HCT116 (cell line): ENCODE data around the gene PARP8. TPM values are rescaled to one million over a fixed set of nuclear protein-coding genes. Genes with fewer than 3 reads are reported as not detected.

Experiments
- ATAC-seq: fragments of 200-7000 bp; cut with Tn5 transposase; 2 replicates; pipeline ENCODE4 v1.9.1; 2020; ENCODE audit warnings: mild to moderate bottlenecking, moderate library complexity
- BruUV-seq: library from RNA; stranded (reverse); fragments of 400-500 nt; replicated peaks from 2 replicates; lab custom pipeline; 2021; lab: Mats Ljungman, UMichigan
- CTCF ChIA-PET: fragments of 300-600 bp; sonication (Branson Sonifier 250); formaldehyde crosslinking; loops from one replicate; lab custom pipeline; 2021; ENCODE audit warnings: antibody characterized with exemption; lab: Charles Lee
- POLR2A ChIA-PET: fragments of 300-600, 350-600 bp; sonication (Branson Sonifier 250); formaldehyde crosslinking; loops from one replicate; lab custom pipeline; 2021; ENCODE audit warnings: antibody characterized with exemption; lab: Charles Lee
- RAD21 ChIA-PET, 2 experiments: fragments of 300-600 bp; sonication (Branson Sonifier 250); formaldehyde crosslinking; loops; one replicate each; lab custom pipeline; 2023; ENCODE audit warnings: low total read pairs in 2 of 2; ENCODE audit not compliant: uncharacterized antibody in 2 of 2, unreplicated experiment in 2 of 2, low non-redundant PET in 1 of 2; lab: Charles Lee
- DNase-seq: peaks from one replicate; pipeline ENCODE4 v3.0.0-alpha.2; 2010; ENCODE audit warnings: low read depth, low spot score
- H2AFZ ChIP-seq: fragments of 200-600 bp; shearing (Covaris generic), sonication (generic); 2 replicates; pipeline ENCODE4 v1.6.1; 2017; ENCODE audit warnings: low read depth, mixed run types, mixed read lengths, antibody characterized with exemption, low read length; ENCODE audit not compliant: poor library complexity, severe bottlenecking
- H3K27ac ChIP-seq: 2 replicates; pipeline ENCODE4 v1.5.1; 2012; ENCODE audit warnings: low read depth, low read length
- H3K27me3 ChIP-seq: fragments of 200-600 bp; sonication (generic); 2 replicates; pipeline ENCODE4 v1.6.1; 2016; ENCODE audit warnings: mixed run types, low read length, mixed read lengths; ENCODE audit not compliant: insufficient read depth
- H3K36me3 ChIP-seq, 2 experiments: fragments of 200-500 bp in 1 of 2; fragments of 200-600 bp in 1 of 2; sonication (Bioruptor generic) in 1 of 2; sonication (generic) in 1 of 2; 2 replicates each; pipeline versions ENCODE4 v1.5.1 to v1.6.1; 2014 to 2016; ENCODE audit warnings: low read length in 2 of 2, inconsistent platforms in 1 of 2, mixed read lengths in 1 of 2, mixed run types in 1 of 2; ENCODE audit not compliant: insufficient read depth in 2 of 2, control insufficient read depth in 1 of 2
- H3K4me1 ChIP-seq, 2 experiments: fragments of 200-600 bp in 1 of 2; sonication (generic) in 1 of 2; 2 replicates each; pipeline versions ENCODE4 v1.5.1 to v1.6.1; 2012 to 2017; ENCODE audit warnings: low read length in 2 of 2, inconsistent platforms in 1 of 2, mild to moderate bottlenecking in 1 of 2, mixed read lengths in 1 of 2, mixed run types in 1 of 2, moderate library complexity in 1 of 2; ENCODE audit not compliant: insufficient read depth in 2 of 2, control insufficient read depth in 1 of 2
- H3K4me2 ChIP-seq: fragments of 200-600 bp; sonication (generic); 2 replicates; pipeline ENCODE4 v1.6.1; 2017; ENCODE audit warnings: mixed run types, low read length, mixed read lengths
- H3K4me3 ChIP-seq, 2 experiments: fragments of 200-600 bp in 1 of 2; sonication (generic) in 1 of 2; replicated peaks in 1 of 2; 2 replicates each; pipeline ENCODE4 v1.5.1; 2011 to 2016; ENCODE audit warnings: low read length in 2 of 2, control low read depth in 1 of 2, low read depth in 1 of 2, mild to moderate bottlenecking in 1 of 2, mixed read lengths in 1 of 2, mixed run types in 1 of 2
- H3K79me2 ChIP-seq: fragments of 200-600 bp; sonication (generic); 2 replicates; pipeline ENCODE4 v1.6.1; 2017; ENCODE audit warnings: mild to moderate bottlenecking, mixed run types, low read length, moderate library complexity, mixed read lengths; ENCODE audit not compliant: insufficient read depth
- H3K9ac ChIP-seq: fragments of 200-600 bp; sonication (generic); 2 replicates; pipeline ENCODE4 v1.6.1; 2016; ENCODE audit warnings: low read length, mixed read lengths
- H3K9me2 ChIP-seq: fragments of 200-600 bp; sonication (generic), shearing (Covaris generic); 2 replicates; pipeline ENCODE4 v1.6.1; 2017; ENCODE audit warnings: mixed run types, mild to moderate bottlenecking, moderate library complexity; ENCODE audit not compliant: insufficient read depth
- H3K9me3 ChIP-seq, 2 experiments: fragments of 200-500 bp in 1 of 2; fragments of 200-600 bp in 1 of 2; sonication (Bioruptor generic) in 1 of 2; sonication (generic) in 1 of 2; 2 replicates each; pipeline ENCODE4 v1.6.1; 2014 to 2017; ENCODE audit warnings: low read length in 2 of 2, mixed read lengths in 2 of 2, inconsistent platforms in 1 of 2, low read depth in 1 of 2, mild to moderate bottlenecking in 1 of 2, mixed run types in 1 of 2, moderate library complexity in 1 of 2; ENCODE audit not compliant: control insufficient read depth in 1 of 2, insufficient read depth in 1 of 2
- H4K20me1 ChIP-seq: fragments of 200-600 bp; sonication (generic), shearing (Covaris generic); 2 replicates; pipeline ENCODE4 v1.6.1; 2017; ENCODE audit warnings: mixed run types, mild to moderate bottlenecking, moderate library complexity; ENCODE audit not compliant: insufficient read depth
- CTCF ChIP-seq, 3 experiments: fragments of 200-600 bp in 1 of 3; sonication (generic) in 1 of 3; IDR thresholded peaks in 2 of 3; conservative IDR thresholded peaks in 1 of 3; 2 replicates each; pipeline ENCODE4 v1.5.1; 2012 to 2017; ENCODE audit warnings: low read depth in 2 of 3, low read length in 2 of 3, antibody characterized with exemption in 1 of 3, borderline replicate concordance in 1 of 3, control low read depth in 1 of 3, mild to moderate bottlenecking in 1 of 3, mixed read lengths in 1 of 3, mixed run types in 1 of 3, moderate library complexity in 1 of 3; ENCODE audit not compliant: insufficient read depth in 1 of 3
- EGR1 ChIP-seq: IDR thresholded peaks from 2 replicates; pipeline ENCODE4 v1.6.1; 2012; ENCODE audit warnings: low read depth
- ELF1 ChIP-seq: IDR thresholded peaks from 2 replicates; pipeline ENCODE4 v1.6.1; 2012; ENCODE audit warnings: low read depth, borderline replicate concordance
- EZH2 ChIP-seq: fragments of 200-600 bp; sonication (generic); IDR thresholded peaks from 2 replicates; pipeline ENCODE4 v1.6.1; 2017; ENCODE audit warnings: antibody characterized with exemption, mixed run types
- POLR2AphosphoS5 ChIP-seq: IDR thresholded peaks from 2 replicates; pipeline ENCODE4 v1.6.1; 2011; ENCODE audit warnings: mild to moderate bottlenecking, low read depth, low read length, moderate library complexity
- SIN3A ChIP-seq: IDR thresholded peaks from 2 replicates; pipeline ENCODE4 v1.6.1; 2012; ENCODE audit warnings: low read depth
- SRF ChIP-seq: IDR thresholded peaks from 2 replicates; pipeline ENCODE4 v1.6.1; 2012; ENCODE audit warnings: low read depth
- YY1 ChIP-seq: IDR thresholded peaks from 2 replicates; pipeline ENCODE4 v1.6.1; 2011; ENCODE audit warnings: low read length, low read depth, moderate library complexity, mild to moderate bottlenecking; ENCODE audit not compliant: insufficient replicate concordance; ENCODE audit errors: extremely low read depth
- intact Hi-C: fragments of 100-400 bp; cut with micrococcal nuclease; formaldehyde crosslinking; loops from 2 replicates; pipeline ENCODE4 v1.10.0; 2022
- total RNA-seq: library from RNA; stranded (reverse); gene quantifications from one replicate; pipeline ENCODE4 v1.2.1, GENCODE V29; 2021; ENCODE audit not compliant: unreplicated experiment

Gene PARP8
- total RNA-seq, 1 experiment from 2014 or later = 19.0 TPM

- TF ChIP-seq CTCF (IDR thresholded peaks at IDR 0.05 in 2 of 3, conservative IDR thresholded peaks at IDR 0.05 in 1 of 3; ENCODE audit: borderline replicate concordance in 1 of 3, insufficient read depth in 1 of 3, low read depth in 2 of 3, low read length in 2 of 3) (no peak), EGR1 (no peak)
- TF ChIP-seq, all 23 proteins: peak for 0
These were observed 19.8 kb upstream of the PARP8 start (continued) for GRCh38 chr5:50646591-50646990.

- RAD21 ChIA-PET = no interaction called here
- no TSS peak for BruUV-seq
- no peaks in the 10 kb centered on the region for H3K9me2 ChIP-seq
These were observed 18.7 kb upstream of the PARP8 start for GRCh38 chr5:50647726-50648125.

More at GRCh38 chr5:50647726-50648125, 18.7 kb upstream of the PARP8 start:
- no peak overlapping the region for H2AFZ ChIP-seq
- intact Hi-C loops = no loop called here
- DNase-seq = no peak
- TF ChIP-seq POLR2AphosphoS5 (no peak), EGR1 (no peak), ELF1 (no peak), YY1 (no peak), EZH2 (no peak), SRF (no peak), SIN3A (no peak), CTCF (IDR thresholded peaks at IDR 0.05 in 2 of 3, conservative IDR thresholded peaks at IDR 0.05 in 1 of 3; ENCODE audit: borderline replicate concordance in 1 of 3, insufficient read depth in 1 of 3, low read depth in 2 of 3, low read length in 2 of 3) (no peak)
- no peak for ATAC-seq
- H3K9ac ChIP-seq = no peak overlapping the region
- no peak overlapping the region for H3K27ac ChIP-seq
- CTCF ChIA-PET = no interaction called here
- POLR2A ChIA-PET = no interaction called here
- no peaks in the 10 kb centered on the region for H3K4me1 ChIP-seq
- no peaks in the 10 kb centered on the region for H3K36me3 ChIP-seq
- H3K79me2 ChIP-seq = no peaks in the 10 kb centered on the region
- no peaks in the 10 kb centered on the region for H3K9me3 ChIP-seq
- no peak overlapping the region for H3K4me2 ChIP-seq
- no peaks in the 10 kb centered on the region for H3K27me3 ChIP-seq
- no peak overlapping the region for H3K4me3 ChIP-seq
- no peaks in the 10 kb centered on the region for H4K20me1 ChIP-seq
